HepG2 (cell line): ENCODE measurements around the gene ZNF3. TPM values are rescaled to one million over a fixed set of nuclear protein-coding genes. Genes with fewer than 3 reads are reported as not detected.

ENCODE experiments used
- ATF7 ChIP-seq, 2 experiments: fragments of 450-650 bp in 1 of 2; sonication (generic) in 1 of 2; formaldehyde crosslinking in 1 of 2; IDR thresholded peaks; 2 replicates each; pipeline versions ENCODE4 v1.4.0 to v1.6.1; 2016 to 2020; ENCODE audit warnings: antibody characterized with exemption in 1 of 2, mild to moderate bottlenecking in 1 of 2, missing genetic modification reagents in 1 of 2
- DMAP1 ChIP-seq: IDR thresholded peaks from 2 replicates; pipeline ENCODE4 v1.6.1; 2016
- E2F5 ChIP-seq: sonication (generic); formaldehyde crosslinking; conservative IDR thresholded peaks from 2 replicates; pipeline ENCODE4 v1.4.0; 2020; ENCODE audit warnings: missing genetic modification reagents
- ERF ChIP-seq: IDR thresholded peaks from 2 replicates; pipeline ENCODE4 v1.6.1; 2018; ENCODE audit warnings: missing biosample characterization, missing genetic modification reagents
- FOXP4 ChIP-seq: sonication (generic); formaldehyde crosslinking; IDR thresholded peaks from 2 replicates; pipeline ENCODE4 v1.4.0; 2020; ENCODE audit warnings: missing genetic modification reagents
- KLF16 ChIP-seq, 2 experiments: sonication (generic) in 1 of 2; formaldehyde crosslinking in 1 of 2; IDR thresholded peaks; 2 replicates each; pipeline versions ENCODE4 v1.6.1 to v1.8.0; 2016 to 2023; ENCODE audit warnings: missing genetic modification reagents in 2 of 2, missing compliant biosample characterization in 1 of 2
- MEIS2 ChIP-seq: sonication (generic); formaldehyde crosslinking; IDR thresholded peaks from 2 replicates; pipeline ENCODE4 v1.9.0; 2021; ENCODE audit warnings: mild to moderate bottlenecking, missing genetic modification reagents
- NR2F6 ChIP-seq, 2 experiments: IDR thresholded peaks; 2 replicates each; pipeline ENCODE4 v1.6.1; 2016; ENCODE audit warnings: antibody characterized with exemption in 1 of 2, mild to moderate bottlenecking in 1 of 2
- PCBP2 ChIP-seq: fragments of 200-400 bp; formaldehyde crosslinking; optimal IDR thresholded peaks from 2 replicates; pipeline ENCODE3; 2018; ENCODE audit warnings: low read length, low read depth; ENCODE audit not compliant: poor library complexity, severe bottlenecking
- SMAD1 ChIP-seq: sonication (generic); formaldehyde crosslinking; IDR thresholded peaks from 2 replicates; pipeline ENCODE4 v1.4.0; 2020; ENCODE audit warnings: missing genetic modification reagents, low read depth, mild to moderate bottlenecking, borderline replicate concordance
- ZBTB2 ChIP-seq: sonication (generic); formaldehyde crosslinking; IDR thresholded peaks from 2 replicates; pipeline ENCODE4 v1.8.0; 2022; ENCODE audit warnings: low read depth, missing genetic modification reagents
- ZBTB39 ChIP-seq: sonication (generic); formaldehyde crosslinking; IDR thresholded peaks from 2 replicates; pipeline ENCODE4 v1.5.0; 2020; ENCODE audit warnings: missing genetic modification reagents
- ZFP90 ChIP-seq: sonication (generic); formaldehyde crosslinking; IDR thresholded peaks from 2 replicates; pipeline ENCODE4 v1.8.0; 2022; ENCODE audit warnings: missing genetic modification reagents, mild to moderate bottlenecking, inconsistent platforms, borderline replicate concordance
- ZNF124 ChIP-seq: sonication (generic); formaldehyde crosslinking; IDR thresholded peaks from 2 replicates; pipeline ENCODE4 v1.4.0; 2020; ENCODE audit warnings: missing genetic modification reagents
- ZNF234 ChIP-seq: sonication (generic); formaldehyde crosslinking; conservative IDR thresholded peaks from 2 replicates; pipeline ENCODE4 v1.5.1; 2020; ENCODE audit warnings: mild to moderate bottlenecking, missing genetic modification reagents
- ZNF383 ChIP-seq: sonication (generic); formaldehyde crosslinking; IDR thresholded peaks from 2 replicates; pipeline ENCODE4 v1.4.0; 2020; ENCODE audit warnings: missing genetic modification reagents, mild to moderate bottlenecking, borderline replicate concordance
- ZNF547 ChIP-seq: sonication (generic); formaldehyde crosslinking; IDR thresholded peaks from 2 replicates; pipeline ENCODE4 v1.5.1; 2020; ENCODE audit warnings: mild to moderate bottlenecking, missing genetic modification reagents
- ZNF564 ChIP-seq: sonication (generic); formaldehyde crosslinking; IDR thresholded peaks from 2 replicates; pipeline ENCODE4 v1.8.1; 2023; ENCODE audit warnings: mild to moderate bottlenecking, missing genetic modification reagents
- ZSCAN25 ChIP-seq: sonication (generic); formaldehyde crosslinking; IDR thresholded peaks from 2 replicates; pipeline ENCODE4 v1.8.0; 2022; ENCODE audit warnings: mild to moderate bottlenecking, missing genetic modification reagents
- ZSCAN29 ChIP-seq: sonication (generic); formaldehyde crosslinking; conservative IDR thresholded peaks from 2 replicates; pipeline ENCODE4 v1.4.0; 2020; ENCODE audit warnings: mild to moderate bottlenecking, missing genetic modification reagents
- polyA plus RNA-seq, 8 experiments: library from polyadenylated mRNA; depleted of rRNA in 3 of 8; stranded (reverse) in 7 of 8; unstranded in 1 of 8; fragments of >200 nt; fragmentation: Illumina TruSeq in 4 of 8; extraction: Trizol in 4 of 8; gene quantifications; 2 replicates each; pipeline versions ENCODE4 v1.2.1 to v1.2.3, GENCODE V29; 2011 to 2016; ENCODE audit warnings: low read depth in 4 of 8, missing spikeins in 1 of 8, mixed read lengths in 1 of 8; ENCODE audit not compliant: insufficient read depth in 1 of 8
- total RNA-seq, 5 experiments: library from RNA; depleted of rRNA; stranded (reverse); fragments of >200 nt; fragmentation: Illumina TruSeq; extraction: Trizol; gene quantifications; 2 replicates each; pipeline ENCODE4 v1.2.3, GENCODE V29; 2016; ENCODE audit warnings: low read depth in 1 of 5

The ZNF3 gene
- total and polyA plus RNA-seq, 2 of the 13 experiments (the other 11 are each of a cell fraction or from before 2014, with no cell fraction given) = 33.7 to 56.9 TPM

GRCh38 chr7:100088621-100089457 is 7.3 kb upstream of the ZNF3 start, which contains the start of gene COPS6 (continued):
- TF ChIP-seq FOXP4 (CRISPR knock-in tag) = peak; percentile 58; the same call in 1 of the 2 replicates
- TF ChIP-seq ZNF383 = peak; percentile 40; the same call in 1 of the 2 replicates
- peak; percentile 98 for TF ChIP-seq ERF (CRISPR knock-in tag)
- TF ChIP-seq KLF16 (CRISPR knock-in tag; IDR thresholded peaks at IDR 0.05) = peak; percentile 91 to 95
- peak; percentile 98 for TF ChIP-seq ZNF547
- TF ChIP-seq MEIS2 (CRISPR knock-in tag) = peak; percentile 76
- no peak for TF ChIP-seq PCBP2
- peak; percentile 72; the same call in 1 of the 2 replicates for TF ChIP-seq ZSCAN29 (CRISPR knock-in tag)
- TF ChIP-seq ZSCAN25 = peak; percentile 73; the same call in 1 of the 2 replicates
- TF ChIP-seq ZBTB2 (CRISPR knock-in tag) = peak; percentile 97
- peak; percentile 69 for TF ChIP-seq ZFP90
- TF ChIP-seq DMAP1 (CRISPR knock-in tag) = peak; percentile 79
- TF ChIP-seq ATF7 (IDR thresholded peaks at IDR 0.05) = no peak
- peak; percentile 53; the same call in 1 of the 2 replicates for TF ChIP-seq ATF7 (CRISPR knock-in tag; IDR thresholded peaks at IDR 0.05)
- TF ChIP-seq NR2F6 (IDR thresholded peaks at IDR 0.05) = no peak
- TF ChIP-seq NR2F6 (CRISPR knock-in tag; IDR thresholded peaks at IDR 0.05) = peak; percentile 54; the same call in 1 of the 2 replicates
- TF ChIP-seq ZNF234 = peak; percentile 58; the same call in 1 of the 2 replicates
- TF ChIP-seq ZBTB39 = no peak
- no peak; the same call in 1 of the 2 replicates for TF ChIP-seq SMAD1 (CRISPR knock-in tag)
- peak; percentile 90 for TF ChIP-seq E2F5 (CRISPR knock-in tag)
- TF ChIP-seq ZNF564 (CRISPR knock-in tag) = peak; percentile 95
- TF ChIP-seq ZNF124 (CRISPR knock-in tag) = no peak; the same call in 1 of the 2 replicates
